Measurements from ENCODE around the gene ADAM10.

The ADAM10 gene

DNA sequence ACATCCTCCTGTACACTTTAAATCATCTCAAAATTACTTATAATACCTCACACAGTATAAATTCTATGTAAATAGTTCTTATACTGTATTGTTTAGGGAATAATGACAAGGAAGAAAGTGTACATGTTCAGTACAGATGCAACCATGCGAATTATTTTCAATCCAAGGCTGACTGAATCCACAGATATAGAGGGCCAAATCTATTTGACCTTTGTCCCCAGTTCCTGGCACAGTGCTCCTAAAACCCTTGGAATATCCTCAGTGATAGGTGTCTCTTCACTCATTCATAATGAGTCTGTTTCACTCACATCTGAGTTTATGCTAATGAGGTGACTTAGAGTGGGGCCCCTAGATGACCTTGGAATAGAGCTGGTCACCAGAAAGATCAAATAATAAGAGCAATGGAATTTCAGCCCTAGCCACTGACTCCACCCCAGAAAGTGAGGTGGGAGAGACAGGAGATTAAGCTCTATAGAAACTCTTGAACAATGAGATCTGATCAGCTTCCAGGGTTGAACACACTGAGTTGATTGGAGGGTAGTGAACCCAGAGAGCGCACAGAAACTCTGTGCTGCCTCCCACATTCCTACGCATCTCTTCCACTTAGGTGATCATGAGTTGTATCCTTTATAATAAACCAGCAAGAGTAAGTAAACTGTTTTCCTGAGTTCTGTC is 65.3 kb downstream of the ADAM10 start:
- no peak for DNase-seq

DNA sequence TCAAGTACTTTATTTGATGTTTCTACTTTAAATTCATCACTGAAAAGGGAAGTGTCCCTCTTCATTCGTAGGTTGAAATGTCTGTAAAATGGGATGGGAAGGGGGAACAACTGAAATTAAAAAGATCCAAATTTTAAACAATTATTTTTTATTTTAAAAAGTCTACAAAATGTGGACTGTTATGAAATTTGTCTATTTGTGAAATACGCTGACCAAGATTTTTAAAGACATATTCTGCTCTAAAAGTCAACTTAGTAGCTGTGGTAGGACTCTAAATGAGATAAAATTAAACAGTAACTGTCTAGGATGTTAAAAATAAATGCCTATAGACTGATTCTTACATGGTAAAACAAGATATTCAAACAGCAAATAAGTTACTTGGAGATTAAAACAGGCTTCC is 67.3 kb downstream of the ADAM10 start:
- DNase-seq: no peak

- DNase-seq: no peak
Measured at GRCh38 chr15:58678683-58679082, 70.8 kb downstream of the ADAM10 start.

DNA sequence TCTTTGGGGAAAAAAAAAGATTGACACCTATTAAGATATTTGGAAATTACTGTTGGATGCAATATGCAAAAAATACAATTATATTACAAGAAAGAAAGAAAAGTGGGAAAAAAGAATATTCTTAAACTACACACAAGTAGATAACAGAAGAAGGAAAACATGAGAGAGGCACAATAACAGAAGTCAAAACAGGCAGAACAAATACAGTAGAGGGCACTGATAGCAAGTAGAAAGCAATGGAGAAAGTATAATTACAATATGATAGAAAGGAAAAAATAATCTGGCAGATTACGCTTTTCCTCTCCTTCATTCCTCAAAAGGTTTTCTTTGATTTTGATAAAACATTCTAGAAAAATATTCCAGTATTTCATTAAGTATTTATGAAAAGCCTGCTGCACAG is 72.1 kb downstream of the ADAM10 start:
- DNase-seq: no peak

GRCh38 chr15:58676766-58677165 is 72.7 kb downstream of the ADAM10 start:
- DNase-seq: no peak

GRCh38 chr15:58671186-58671585 is 78.3 kb downstream of the ADAM10 start:
- DNase-seq: no peak

DNA sequence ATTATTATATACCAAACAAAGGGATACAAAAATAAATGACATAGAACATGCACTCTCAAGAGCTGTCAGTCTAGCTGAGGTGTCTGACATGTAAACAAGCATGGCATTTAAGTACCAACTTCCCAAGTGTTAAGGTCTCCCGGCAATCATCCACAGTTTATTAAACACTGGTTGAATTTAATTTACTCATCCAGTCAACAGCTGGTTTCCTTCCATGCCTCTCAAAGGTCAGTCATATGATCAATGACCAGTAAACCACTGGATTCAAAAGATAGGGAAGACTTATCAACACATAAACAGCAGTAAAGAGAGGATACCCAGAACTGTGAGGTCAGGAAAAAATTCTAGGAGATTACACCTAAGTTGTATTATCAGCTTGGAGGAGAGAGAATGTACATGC is 80.4 kb downstream of the ADAM10 start:
- DNase-seq: no peak

DNA sequence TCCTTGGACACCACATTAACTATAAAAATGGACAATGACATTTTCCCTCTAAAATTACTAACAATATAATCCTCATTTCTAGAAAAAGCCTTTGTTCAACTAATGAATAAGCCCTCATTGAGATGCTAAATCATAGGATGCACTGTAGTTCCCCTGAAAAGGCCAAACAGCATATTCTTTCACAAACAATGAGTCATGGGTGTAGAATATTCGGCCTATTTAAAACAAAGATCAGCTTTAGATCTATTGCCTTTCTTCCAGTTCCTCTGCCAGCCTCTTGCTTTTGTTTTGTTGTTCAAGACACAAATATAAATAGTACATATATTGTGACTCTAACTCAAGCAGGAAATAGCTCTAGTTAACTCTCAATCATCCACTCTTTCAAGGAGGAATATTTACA is 82.5 kb downstream of the ADAM10 start:
- peak in 4 of 56 donors; percentile 19 to 59 (median 36) for DNase-seq

DNA sequence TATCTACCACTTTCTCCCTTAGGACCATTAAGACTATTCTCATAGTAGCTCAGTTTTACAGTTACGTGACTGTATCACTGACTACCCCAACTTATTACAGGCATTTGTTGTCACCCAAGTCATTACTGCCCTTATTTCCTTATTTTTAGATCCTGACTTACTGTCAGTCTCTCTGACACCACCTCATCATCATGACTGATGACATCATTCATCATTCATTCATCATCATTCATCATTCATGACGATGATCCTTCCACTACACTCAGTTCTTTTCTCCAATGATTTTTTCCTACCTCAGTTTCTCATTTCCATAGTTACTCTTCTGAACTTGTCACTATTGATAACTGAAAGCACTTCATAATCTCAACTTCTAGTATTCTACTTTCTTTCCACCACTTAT is 83.8 kb downstream of the ADAM10 start:
- no peak for DNase-seq

DNA sequence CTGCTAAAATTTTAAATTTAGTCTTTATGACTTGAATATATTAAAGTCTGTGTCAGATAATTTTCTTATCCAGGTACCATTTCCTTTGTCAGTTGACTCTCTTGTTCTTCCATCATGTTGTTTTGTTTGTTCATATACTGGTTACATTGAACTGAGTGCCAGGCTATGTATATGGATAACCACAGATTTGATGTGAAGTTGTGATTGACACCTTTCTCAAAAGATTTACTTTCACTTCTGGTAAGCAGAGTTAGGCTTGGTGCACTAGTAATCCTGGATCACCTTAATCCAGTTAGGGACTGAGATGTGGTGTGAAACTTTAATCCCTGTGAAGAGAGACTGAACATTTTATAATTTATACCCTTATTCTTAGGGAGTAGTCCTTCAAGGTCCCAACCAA is 99.4 kb downstream of the ADAM10 start:
- DNase-seq: no peak

DNA sequence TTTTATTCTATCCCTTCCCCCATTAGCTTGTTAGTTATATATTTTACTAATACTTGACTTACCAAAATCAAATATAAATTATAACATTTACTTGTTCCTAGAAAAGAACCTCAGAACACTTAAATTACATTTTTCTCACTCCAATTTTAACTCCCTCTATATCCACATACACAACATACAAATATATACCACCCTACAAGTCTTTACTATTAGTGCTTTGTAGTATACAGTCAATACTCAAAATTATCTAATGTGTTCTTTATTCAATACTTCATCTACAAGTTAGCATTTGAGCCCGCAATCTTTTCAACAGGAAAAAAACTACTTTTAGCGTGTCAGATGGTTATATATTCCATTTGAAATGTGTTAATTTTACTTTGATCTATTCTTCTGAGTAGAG is 100.3 kb downstream of the ADAM10 start:
- DNase-seq: no peak

DNA sequence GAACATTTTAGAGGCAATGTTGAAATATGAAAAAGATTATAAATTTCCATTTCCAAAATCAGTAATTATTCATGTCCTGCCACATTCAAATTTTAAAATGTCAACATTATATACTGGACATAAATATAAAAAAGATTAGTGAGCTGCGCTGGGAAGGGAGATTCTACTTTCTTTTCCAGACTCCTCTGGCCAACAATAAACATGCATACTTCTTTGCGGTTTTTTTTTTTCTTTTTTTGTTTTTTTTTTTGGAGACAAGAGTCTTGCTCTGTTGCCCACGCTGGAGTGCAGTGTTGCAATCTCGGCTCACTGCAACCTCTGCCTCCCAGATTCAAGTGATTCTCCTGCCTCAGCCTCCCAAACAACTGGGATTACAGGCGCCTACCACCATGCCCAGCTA is 105.5 kb downstream of the ADAM10 start:
- no peak for DNase-seq

DNA sequence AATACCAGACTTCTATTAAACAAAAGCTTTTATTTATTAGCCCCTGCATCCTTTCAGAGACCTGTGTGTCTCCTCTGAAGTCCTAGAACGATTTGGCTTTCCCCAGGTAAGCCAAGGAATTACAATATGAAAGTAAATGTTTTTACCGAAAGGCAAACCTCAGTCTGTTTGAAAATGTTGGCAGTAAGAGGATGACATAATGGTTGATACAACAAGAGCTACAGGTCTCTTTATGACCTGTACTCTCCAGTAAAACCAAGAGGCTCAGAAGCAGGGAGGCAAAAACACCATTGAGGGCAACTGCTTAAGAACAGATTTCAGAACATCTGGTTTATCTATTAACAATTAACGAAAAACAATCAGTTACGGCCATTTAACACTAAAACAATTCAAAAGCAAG is 107.8 kb downstream of the ADAM10 start:
- DNase-seq: no peak

DNA sequence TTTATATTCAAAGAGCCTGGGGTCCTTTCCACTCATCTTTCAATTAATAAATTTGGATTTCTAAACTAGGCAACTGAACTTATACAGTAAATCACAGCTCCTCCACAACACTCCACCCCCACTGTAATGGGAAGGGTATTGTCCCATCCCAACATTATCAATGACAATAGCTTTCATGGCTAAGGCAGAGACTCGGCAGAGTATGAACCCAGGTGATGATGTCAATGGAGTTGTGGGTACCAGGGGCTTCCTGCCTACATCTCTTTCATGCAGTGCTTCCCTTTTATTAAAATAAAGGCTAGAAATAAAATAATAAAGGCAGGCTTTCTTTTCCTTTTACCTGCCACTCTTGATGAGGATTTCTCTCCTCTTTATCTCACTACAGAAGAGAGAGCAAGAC is 109.5 kb downstream of the ADAM10 start:
- no peak for DNase-seq

DNA sequence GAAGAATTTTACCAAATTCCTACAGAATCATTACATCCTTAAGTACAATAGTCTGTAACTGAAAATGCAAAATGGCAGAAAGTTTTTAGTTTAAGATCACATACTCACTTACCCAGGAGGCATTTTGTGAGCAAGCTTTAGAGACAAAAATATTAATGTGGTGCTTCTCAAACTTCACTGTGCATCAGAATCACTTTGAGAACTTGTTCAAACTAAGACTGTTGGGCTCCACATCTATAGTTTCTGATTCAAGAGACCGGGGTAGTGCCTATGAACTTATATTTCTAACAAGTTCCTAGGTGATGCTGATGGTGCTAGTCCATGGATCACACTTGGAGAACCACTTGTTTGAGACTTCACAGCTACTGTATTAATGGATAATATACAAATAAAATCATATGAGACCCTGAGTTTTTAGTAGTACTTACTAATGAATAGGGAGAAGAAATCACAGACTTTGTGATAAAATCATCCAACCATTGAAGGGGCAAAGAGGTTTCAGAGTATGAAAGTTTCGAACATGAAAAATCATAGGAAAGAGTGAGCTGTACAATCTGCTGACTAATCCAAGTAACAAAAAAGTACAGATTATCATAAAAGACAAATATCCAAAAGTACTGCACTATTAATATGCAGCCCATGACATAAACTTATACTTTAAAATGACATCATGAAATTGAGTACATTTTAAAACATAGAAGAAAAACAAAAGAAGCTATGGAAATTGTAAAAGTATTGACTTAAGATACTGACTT is 110.3 kb downstream of the ADAM10 start:
- DNase-seq: no peak

DNA sequence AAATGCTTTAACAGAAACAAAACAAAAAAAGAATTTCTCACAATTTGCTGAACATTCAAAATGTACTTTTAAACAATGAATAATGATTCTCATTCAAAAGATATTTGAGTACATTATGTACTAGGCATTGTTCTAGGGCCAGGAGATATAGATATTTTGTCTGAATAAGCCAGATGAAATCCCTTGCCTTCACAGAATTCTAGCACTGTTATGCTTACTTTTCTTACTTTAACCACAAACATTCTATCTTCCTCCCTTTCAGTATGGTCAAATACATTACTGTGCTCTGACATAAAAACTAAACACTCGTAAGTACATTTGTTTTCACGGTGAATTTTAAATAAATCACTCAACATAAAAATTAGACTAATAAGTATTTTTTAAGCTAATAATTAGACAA is 116.7 kb downstream of the ADAM10 start:
- DNase-seq: no peak

- DNase-seq: no peak
Measured at GRCh38 chr15:58631319-58631718, 118.2 kb downstream of the ADAM10 start.

GRCh38 chr15:58629625-58630024 is 119.9 kb downstream of the ADAM10 start:
- no peak for DNase-seq

DNA sequence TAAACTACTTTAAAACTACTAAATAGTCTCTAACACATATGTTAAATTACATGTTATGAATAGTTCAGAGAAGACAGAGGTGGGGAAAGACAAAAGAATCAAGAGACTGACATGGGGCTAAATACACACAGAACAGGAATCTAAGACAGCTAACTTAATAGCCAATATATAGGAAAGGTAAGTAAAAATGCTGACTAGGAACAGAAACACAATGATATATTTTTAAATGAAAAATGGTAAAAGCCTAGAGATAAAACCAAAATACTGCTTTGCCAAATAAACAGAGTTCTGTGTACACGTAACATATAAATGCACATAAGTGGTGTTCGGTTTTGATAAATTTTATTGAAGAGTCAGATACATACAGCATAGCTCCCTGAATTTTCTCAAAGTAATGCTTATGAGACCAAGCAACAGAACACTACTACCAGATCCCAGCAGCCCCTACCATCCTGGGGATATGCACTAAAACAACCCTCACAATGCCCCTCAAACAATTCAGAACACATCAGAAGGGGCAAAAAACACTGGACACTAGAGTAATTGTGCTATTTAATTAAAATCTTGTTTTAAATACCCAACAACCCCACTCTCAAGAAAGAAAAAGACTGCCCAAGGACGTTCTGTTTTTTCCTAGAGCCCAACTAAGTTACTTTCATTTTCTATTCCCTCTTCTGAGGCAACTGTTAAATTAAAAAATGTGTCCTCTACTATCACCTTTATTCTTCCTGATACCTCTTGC is 121.1 kb downstream of the ADAM10 start:
- no peak for DNase-seq

- no peak for DNase-seq
Measured at GRCh38 chr15:58627701-58628100, 121.8 kb downstream of the ADAM10 start.

- DNase-seq: no peak
Measured at GRCh38 chr15:58627046-58627445, 122.5 kb downstream of the ADAM10 start.

DNA sequence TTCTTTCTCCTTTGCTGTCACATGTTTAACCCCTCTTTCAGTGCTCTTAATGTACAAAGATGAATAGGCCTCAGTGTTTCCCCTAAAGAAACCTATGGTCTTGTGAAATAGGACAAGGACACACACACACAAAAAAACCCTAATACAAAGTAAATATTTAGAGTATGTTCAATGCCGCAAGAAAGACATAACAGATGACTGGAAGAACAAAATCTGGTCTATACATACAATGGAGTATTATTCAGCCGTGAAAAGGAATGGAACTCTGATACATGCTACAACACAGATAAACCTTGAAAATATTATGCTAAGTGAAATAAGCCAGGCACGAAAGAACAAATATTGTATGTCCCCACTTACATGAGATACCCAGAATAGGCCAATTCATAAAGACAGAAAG is 123.1 kb downstream of the ADAM10 start:
- no peak for DNase-seq

DNA sequence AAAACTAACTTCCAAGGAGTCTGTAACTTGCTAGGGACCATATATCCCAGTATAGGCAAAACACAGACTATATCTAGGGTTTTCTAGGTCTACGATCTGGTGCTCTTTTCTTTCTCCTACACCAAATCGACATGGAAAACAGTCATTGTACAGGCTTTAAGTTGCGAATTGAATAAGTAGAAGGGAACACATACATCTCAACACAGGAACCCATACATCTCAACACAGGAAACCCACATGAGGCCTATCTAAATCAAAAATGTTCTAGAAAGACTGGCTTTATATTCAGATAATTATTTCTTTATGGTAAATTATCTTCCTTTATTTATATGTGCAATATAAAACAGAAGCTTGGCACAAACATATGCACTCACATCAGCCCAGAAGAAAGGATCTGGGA is 126.6 kb downstream of the ADAM10 start:
- DNase-seq: no peak

All from amygdala (tissue), 56 donors.